ENCODE measurements around the gene UGT1A6. TPM values are rescaled to one million over a fixed set of nuclear protein-coding genes. Genes with fewer than 3 reads are reported as not detected.

Gene UGT1A6
- total and polyA plus RNA-seq, 2 experiments from 2014 or later, result not detected

- Histone ChIP-seq H3K4me2 (ENCODE audit: unreplicated experiment) (no peak overlapping the region), H3K9me3 (ENCODE audit: low read depth) (no peaks in the 10 kb centered on the region), H3K9me2 (ENCODE audit: insufficient read depth) (no peaks in the 10 kb centered on the region), H3K36me3 (ENCODE audit: low read depth) (no peaks in the 10 kb centered on the region), H3F3A (ENCODE audit: insufficient read depth) (no peaks in the 10 kb centered on the region), H4K20me1 (ENCODE audit: insufficient read depth) (no peaks in the 10 kb centered on the region), H3K27ac (no peak overlapping the region), H2AFZ (no peak overlapping the region), H3K4me3 (no peak overlapping the region), H3K27me3 (replicated peaks; ENCODE audit: insufficient read depth) (peaks cover 13% of the 10 kb centered on the region), H3K9ac (no peak overlapping the region), H3K79me2 (ENCODE audit: insufficient read depth) (no peaks in the 10 kb centered on the region), H3K4me1 (ENCODE audit: insufficient read depth) (no peaks in the 10 kb centered on the region)
- DNase-seq, result no peak
- WGBS, 2 experiments (ENCODE audit: low coverage in 1 of 2, low lambda C conversion rate in 2 of 2, missing lambda C conversion rate in 2 of 2), result 37 to 38% methylated on average over 9 of the region's 9 CpGs
- TF ChIP-seq EZH2 (IDR thresholded peaks at IDR 0.05; ENCODE audit: insufficient read depth, poor library complexity, severe bottlenecking) (no peak), EZH2phosphoT487 (IDR thresholded peaks at IDR 0.05; ENCODE audit: insufficient read depth, low read depth) (no peak)
- in situ Hi-C loops (cut with MboI), result no loop called here
These were observed 108.9 kb downstream of the UGT1A6 start for GRCh38 chr2:233801357-233802131.

GRCh38 chr2:233802132-233802815, 109.6 kb downstream of the UGT1A6 start:
- Histone ChIP-seq H3K27ac (no peak overlapping the region), H3K4me3 (no peak overlapping the region), H3K4me1 (ENCODE audit: insufficient read depth) (no peaks in the 10 kb centered on the region), H2AFZ (no peak overlapping the region), H4K20me1 (ENCODE audit: insufficient read depth) (no peaks in the 10 kb centered on the region), H3K9me3 (ENCODE audit: low read depth) (no peaks in the 10 kb centered on the region), H3K36me3 (ENCODE audit: low read depth) (no peaks in the 10 kb centered on the region), H3F3A (ENCODE audit: insufficient read depth) (no peaks in the 10 kb centered on the region), H3K9me2 (ENCODE audit: insufficient read depth) (no peaks in the 10 kb centered on the region), H3K79me2 (ENCODE audit: insufficient read depth) (no peaks in the 10 kb centered on the region), H3K27me3 (replicated peaks; ENCODE audit: insufficient read depth) (peaks cover 13% of the 10 kb centered on the region), H3K9ac (no peak overlapping the region), H3K4me2 (ENCODE audit: unreplicated experiment) (no peak overlapping the region)
- no peak for TF ChIP-seq EZH2 (IDR thresholded peaks at IDR 0.05; ENCODE audit: insufficient read depth, poor library complexity, severe bottlenecking)
- TF ChIP-seq EZH2phosphoT487 (IDR thresholded peaks at IDR 0.05; ENCODE audit: insufficient read depth, low read depth), result no peak
- no peak for DNase-seq
- in situ Hi-C loops (cut with MboI), result no loop called here
- 20 to 21% methylated on average over 3 of the region's 3 CpGs for WGBS, 2 experiments (ENCODE audit: low coverage in 1 of 2, low lambda C conversion rate in 2 of 2, missing lambda C conversion rate in 2 of 2)

GRCh38 chr2:233803292-233803911, 110.7 kb downstream of the UGT1A6 start:
- no peaks in the 10 kb centered on the region for H3F3A ChIP-seq (ENCODE audit: insufficient read depth)
- no peaks in the 10 kb centered on the region for H4K20me1 ChIP-seq (ENCODE audit: insufficient read depth)
- no peak overlapping the region for H3K9ac ChIP-seq
- TF ChIP-seq EZH2phosphoT487 (IDR thresholded peaks at IDR 0.05; ENCODE audit: insufficient read depth, low read depth) (no peak), EZH2 (IDR thresholded peaks at IDR 0.05; ENCODE audit: insufficient read depth, poor library complexity, severe bottlenecking) (no peak)
- peaks cover 13% of the 10 kb centered on the region for H3K27me3 ChIP-seq (replicated peaks; ENCODE audit: insufficient read depth)
- no peak for DNase-seq
- no peaks in the 10 kb centered on the region for H3K36me3 ChIP-seq (ENCODE audit: low read depth)
- no peaks in the 10 kb centered on the region for H3K4me1 ChIP-seq (ENCODE audit: insufficient read depth)
- no peak overlapping the region for H3K4me2 ChIP-seq (ENCODE audit: unreplicated experiment)
- no peak overlapping the region for H2AFZ ChIP-seq
- no peaks in the 10 kb centered on the region for H3K9me2 ChIP-seq (ENCODE audit: insufficient read depth)
- no peaks in the 10 kb centered on the region for H3K9me3 ChIP-seq (ENCODE audit: low read depth)
- no peak overlapping the region for H3K4me3 ChIP-seq
- H3K27ac ChIP-seq, result no peak overlapping the region
- no peaks in the 10 kb centered on the region for H3K79me2 ChIP-seq (ENCODE audit: insufficient read depth)
- 7 to 17% methylated on average over 2 of the region's 2 CpGs for WGBS, 2 experiments (ENCODE audit: low coverage in 1 of 2, low lambda C conversion rate in 2 of 2, missing lambda C conversion rate in 2 of 2)
- in situ Hi-C loops (cut with MboI), result no loop called here

- TF ChIP-seq EZH2 (IDR thresholded peaks at IDR 0.05; ENCODE audit: insufficient read depth, poor library complexity, severe bottlenecking) (no peak), EZH2phosphoT487 (IDR thresholded peaks at IDR 0.05; ENCODE audit: insufficient read depth, low read depth) (no peak)
- H3K27me3 ChIP-seq (replicated peaks; ENCODE audit: insufficient read depth), result peaks cover 13% of the 10 kb centered on the region
- H3K9me2 ChIP-seq (ENCODE audit: insufficient read depth), result no peaks in the 10 kb centered on the region
- no peaks in the 10 kb centered on the region for H4K20me1 ChIP-seq (ENCODE audit: insufficient read depth)
- WGBS, 2 experiments (ENCODE audit: low coverage in 1 of 2, low lambda C conversion rate in 2 of 2, missing lambda C conversion rate in 2 of 2), result 46 to 47% methylated on average over 8 of the region's 8 CpGs
- in situ Hi-C loops (cut with MboI), result no loop called here
- H3F3A ChIP-seq (ENCODE audit: insufficient read depth), result no peaks in the 10 kb centered on the region
- H3K9me3 ChIP-seq (ENCODE audit: low read depth), result no peaks in the 10 kb centered on the region
- no peaks in the 10 kb centered on the region for H3K36me3 ChIP-seq (ENCODE audit: low read depth)
- no peak overlapping the region for H3K4me2 ChIP-seq (ENCODE audit: unreplicated experiment)
- no peak for DNase-seq
- H3K27ac ChIP-seq, result no peak overlapping the region
- H3K4me1 ChIP-seq (ENCODE audit: insufficient read depth), result no peaks in the 10 kb centered on the region
- H3K9ac ChIP-seq, result no peak overlapping the region
- H2AFZ ChIP-seq, result no peak overlapping the region
- H3K79me2 ChIP-seq (ENCODE audit: insufficient read depth), result no peaks in the 10 kb centered on the region
- H3K4me3 ChIP-seq, result no peak overlapping the region
These were observed 111.3 kb downstream of the UGT1A6 start for GRCh38 chr2:233803994-233804393.

Data from GM23248 (cell line).